GM20000 (cell line): ENCODE data around the gene MBNL2.

Source experiments
- DNase-seq: peaks from one replicate; pipeline ENCODE4 v3.0.0; 2012; ENCODE audit warnings: low spot score
- CTCF ChIP-seq: IDR thresholded peaks from 2 replicates; pipeline ENCODE4 v1.5.1; 2012; ENCODE audit warnings: mild to moderate bottlenecking, control low read depth; ENCODE audit errors: extremely low read depth, missing control alignments

MBNL2 gene

GRCh38 chr13:97226788-97227627, 4.9 kb downstream of the MBNL2 start:
- DNase-seq, result peak; percentile 31
- TF ChIP-seq CTCF, result no peak

GRCh38 chr13:97228850-97229521, 6.9 kb downstream of the MBNL2 start:
- DNase-seq, result no peak
- no peak for TF ChIP-seq CTCF

- DNase-seq, result no peak
- no peak for TF ChIP-seq CTCF
Observed at GRCh38 chr13:97229699-97230098, 7.6 kb downstream of the MBNL2 start.

- no peak for DNase-seq
- no peak for TF ChIP-seq CTCF
Observed at GRCh38 chr13:97231118-97231828, 9.1 kb downstream of the MBNL2 start.

GRCh38 chr13:97231829-97232196, 9.7 kb downstream of the MBNL2 start:
- no peak for TF ChIP-seq CTCF
- no peak for DNase-seq

GRCh38 chr13:97233499-97233898, 11.4 kb downstream of the MBNL2 start:
- no peak for TF ChIP-seq CTCF
- DNase-seq, result no peak

GRCh38 chr13:97234236-97234635, 12.1 kb downstream of the MBNL2 start:
- DNase-seq, result no peak
- TF ChIP-seq CTCF, result no peak
